HFF-Myc (cell line): Measurements from ENCODE around the gene PPIL1.
"Not testable (repeated sequence)": the region's sequence is repeated elsewhere in the genome, so short reads cannot be mapped to it uniquely, and the experiment has no call there.

Source experiments
- DNase-seq: peaks from one replicate; pipeline ENCODE4 v3.0.0-alpha.2; 2011; ENCODE audit warnings: low read depth; ENCODE audit errors: extremely low read depth
- H3K4me3 ChIP-seq: replicated peaks from 2 replicates; pipeline ENCODE4 v1.5.1; 2011; ENCODE audit warnings: low read depth, mild to moderate bottlenecking, control low read depth, low read length
- TF ChIP-seq, protein P1 (sequence below): IDR thresholded peaks from 2 replicates; pipeline ENCODE4 v1.5.1; 2012; ENCODE audit warnings: mild to moderate bottlenecking, low read depth, low read length, control low read depth; ENCODE audit errors: missing control alignments

PPIL1 gene

DNA sequence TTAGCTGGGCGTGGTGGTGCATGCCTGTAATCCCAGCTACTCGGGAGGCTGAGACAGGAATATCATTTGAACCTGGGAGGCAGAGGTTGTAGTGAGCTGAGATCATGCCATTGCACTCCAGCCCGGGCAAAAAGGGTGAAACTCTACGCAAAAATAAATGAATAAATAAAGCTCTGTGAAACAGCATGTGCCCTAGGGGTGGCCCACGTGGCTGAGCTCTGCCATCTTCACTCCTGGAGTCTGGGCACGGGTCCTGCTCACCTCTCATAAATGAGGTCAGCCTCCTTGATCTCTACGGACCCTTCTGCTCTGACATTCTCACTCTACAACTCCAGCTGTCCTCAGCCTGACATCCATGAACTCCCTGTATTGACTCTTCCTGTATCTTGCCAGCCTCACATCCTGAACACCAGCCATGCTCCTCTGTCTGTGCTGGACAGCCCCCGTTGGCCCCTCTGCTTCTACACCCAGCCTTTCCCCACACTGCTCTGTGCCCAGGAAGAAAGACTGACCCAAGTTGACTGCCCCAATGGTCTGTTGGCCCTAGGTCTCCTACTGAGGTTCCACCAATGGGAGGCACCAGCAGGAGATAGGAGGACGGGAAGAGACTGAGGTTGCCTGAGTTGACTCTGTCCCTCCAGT lies 57.3 kb downstream of the PPIL1 start:
- DNase-seq: no peak
- TF ChIP-seq, protein P1, sequence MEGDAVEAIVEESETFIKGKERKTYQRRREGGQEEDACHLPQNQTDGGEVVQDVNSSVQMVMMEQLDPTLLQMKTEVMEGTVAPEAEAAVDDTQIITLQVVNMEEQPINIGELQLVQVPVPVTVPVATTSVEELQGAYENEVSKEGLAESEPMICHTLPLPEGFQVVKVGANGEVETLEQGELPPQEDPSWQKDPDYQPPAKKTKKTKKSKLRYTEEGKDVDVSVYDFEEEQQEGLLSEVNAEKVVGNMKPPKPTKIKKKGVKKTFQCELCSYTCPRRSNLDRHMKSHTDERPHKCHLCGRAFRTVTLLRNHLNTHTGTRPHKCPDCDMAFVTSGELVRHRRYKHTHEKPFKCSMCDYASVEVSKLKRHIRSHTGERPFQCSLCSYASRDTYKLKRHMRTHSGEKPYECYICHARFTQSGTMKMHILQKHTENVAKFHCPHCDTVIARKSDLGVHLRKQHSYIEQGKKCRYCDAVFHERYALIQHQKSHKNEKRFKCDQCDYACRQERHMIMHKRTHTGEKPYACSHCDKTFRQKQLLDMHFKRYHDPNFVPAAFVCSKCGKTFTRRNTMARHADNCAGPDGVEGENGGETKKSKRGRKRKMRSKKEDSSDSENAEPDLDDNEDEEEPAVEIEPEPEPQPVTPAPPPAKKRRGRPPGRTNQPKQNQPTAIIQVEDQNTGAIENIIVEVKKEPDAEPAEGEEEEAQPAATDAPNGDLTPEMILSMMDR: no peak
- no peak overlapping the region for H3K4me3 ChIP-seq

DNA sequence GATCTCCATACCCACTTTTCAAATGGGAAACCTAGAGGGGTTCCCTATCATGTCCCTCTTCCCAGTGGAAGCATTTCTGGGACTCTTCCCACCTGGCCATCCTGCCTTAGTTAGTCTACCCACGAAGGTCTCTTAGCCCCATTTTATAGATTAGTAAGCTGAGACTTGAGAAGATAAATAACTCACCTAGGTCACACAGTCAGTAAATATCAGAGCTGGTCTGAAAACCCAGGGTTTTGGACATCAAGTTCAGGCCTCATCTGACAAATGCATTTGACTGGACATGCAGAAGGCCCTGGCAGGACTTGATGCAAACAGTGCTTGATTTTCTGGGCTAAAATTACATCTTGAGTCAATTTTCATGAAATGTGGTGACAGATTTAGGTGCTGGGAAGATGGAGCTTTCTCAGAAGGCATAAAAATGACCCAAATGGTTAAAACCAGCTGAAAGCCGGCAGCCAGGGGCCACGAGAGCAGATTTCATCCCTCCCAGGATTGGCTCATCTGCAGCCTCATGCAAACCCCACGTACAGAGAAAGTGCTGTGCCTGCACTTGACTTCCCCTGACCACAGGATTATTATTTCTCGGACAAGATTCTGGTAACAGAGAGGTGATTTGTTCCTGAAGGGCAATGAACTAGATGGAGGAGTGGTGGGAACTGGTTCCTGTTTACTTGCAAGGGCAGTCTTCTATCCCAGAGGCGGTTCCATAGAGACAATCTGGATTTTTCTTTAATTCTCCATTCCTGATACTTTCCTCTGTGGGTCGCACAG lies 58.5 kb downstream of the PPIL1 start:
- no peak overlapping the region for H3K4me3 ChIP-seq
- TF ChIP-seq, protein P1: no peak
- no peak for DNase-seq

DNA sequence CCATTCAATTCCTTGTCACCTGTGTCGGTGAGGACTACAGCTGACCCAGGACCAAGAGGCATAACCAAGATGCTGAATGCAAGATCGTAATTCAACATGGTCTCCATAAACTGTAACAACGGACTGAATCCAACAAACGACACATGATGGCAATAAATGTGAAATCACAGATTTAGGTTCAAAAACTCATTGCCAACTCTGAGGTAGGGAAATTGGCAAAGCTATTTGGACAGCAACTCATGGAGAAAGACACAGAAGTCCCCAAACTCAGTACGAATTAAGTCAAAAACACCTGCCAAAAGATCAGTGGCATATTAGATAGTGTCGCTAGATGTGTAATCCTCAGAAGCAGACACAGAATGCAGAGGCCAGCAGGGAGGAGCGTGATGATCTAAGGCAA lies 60.4 kb downstream of the PPIL1 start:
- TF ChIP-seq, protein P1: no peak
- no peak overlapping the region for H3K4me3 ChIP-seq
- no peak for DNase-seq

DNA sequence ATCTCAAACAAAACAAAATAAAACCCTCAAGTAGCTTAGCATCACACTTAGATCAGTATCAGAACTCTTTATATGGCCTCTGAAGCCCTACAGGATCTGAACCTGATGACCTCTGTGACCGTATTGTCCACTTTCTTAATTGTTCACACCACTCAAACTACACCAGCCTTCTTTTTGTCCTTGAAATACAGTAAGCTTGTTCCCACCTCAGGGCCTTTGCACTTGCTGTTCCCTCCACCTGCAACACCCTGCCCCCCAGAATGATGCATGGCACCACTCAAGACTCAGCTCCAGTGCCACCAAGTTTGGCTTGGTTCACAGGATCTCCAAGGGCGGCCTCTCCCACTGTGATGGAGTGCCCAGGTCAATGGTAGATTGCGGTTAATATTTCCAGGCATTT lies 61.1 kb downstream of the PPIL1 start:
- H3K4me3 ChIP-seq: no peak overlapping the region
- TF ChIP-seq, protein P1: no peak
- no peak for DNase-seq

DNA sequence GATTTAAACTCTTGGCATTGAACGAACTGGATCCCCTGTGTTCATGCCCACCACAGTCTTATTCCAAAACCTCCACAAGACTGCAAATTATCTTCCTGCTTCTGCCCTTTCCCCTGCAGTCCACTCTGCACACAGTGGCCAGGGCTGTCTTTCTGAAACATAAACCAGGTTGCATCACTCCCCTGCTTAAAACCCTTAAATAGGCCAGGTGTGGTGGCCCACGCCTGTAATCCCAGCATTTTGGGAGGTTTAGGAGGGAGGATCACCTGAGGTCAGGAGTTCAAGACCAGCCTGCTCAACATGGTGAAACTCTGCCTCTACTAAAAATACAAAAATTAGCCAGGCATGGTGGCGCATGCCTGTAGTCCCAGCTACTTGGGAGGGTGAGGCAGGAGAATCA lies 61.6 kb downstream of the PPIL1 start:
- H3K4me3 ChIP-seq, DNase-seq: not testable (repeated sequence)

DNA sequence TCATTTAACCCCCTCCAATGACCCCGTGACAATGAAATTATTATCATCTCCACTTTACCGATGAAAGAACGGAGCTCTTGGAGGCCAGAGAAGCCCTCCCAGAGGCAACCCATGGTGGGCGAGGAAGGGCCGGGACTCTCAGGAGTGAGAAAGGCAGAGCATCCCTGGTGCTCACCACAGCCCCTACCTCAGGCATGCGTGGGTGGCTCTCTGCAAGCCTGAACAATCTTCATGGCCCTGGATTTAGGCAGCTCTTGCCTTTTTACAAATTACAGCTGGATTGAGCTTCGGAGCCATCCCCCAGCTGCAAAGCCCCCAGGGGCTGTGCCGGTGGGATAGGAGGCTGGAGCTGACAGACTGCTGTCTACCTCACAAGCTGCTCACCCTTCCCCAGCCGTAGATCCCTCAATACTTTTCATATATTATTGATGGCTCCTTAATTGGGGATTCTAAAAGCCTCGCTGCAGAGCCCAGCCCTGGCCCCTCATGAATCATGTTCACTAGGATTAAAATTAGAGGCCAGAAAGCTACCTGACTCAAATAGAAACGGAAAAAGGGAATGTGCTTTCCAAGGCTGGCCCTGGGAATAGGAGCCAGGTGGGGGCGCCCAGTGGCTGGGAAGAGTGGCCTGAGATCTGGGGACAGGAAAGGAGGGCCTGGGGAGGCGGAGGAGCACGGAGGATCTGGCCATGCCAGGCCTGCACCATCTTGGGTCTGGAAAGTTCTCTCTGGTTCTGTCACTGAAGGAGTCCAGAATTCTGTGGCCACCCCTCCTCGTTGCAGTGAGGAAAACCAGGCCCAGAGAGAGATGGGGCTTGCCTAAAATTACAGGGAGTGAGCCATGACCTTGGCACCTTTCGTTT lies 64.4 kb downstream of the PPIL1 start:
- DNase-seq: no peak
- no peak overlapping the region for H3K4me3 ChIP-seq
- TF ChIP-seq, protein P1: no peak

DNA sequence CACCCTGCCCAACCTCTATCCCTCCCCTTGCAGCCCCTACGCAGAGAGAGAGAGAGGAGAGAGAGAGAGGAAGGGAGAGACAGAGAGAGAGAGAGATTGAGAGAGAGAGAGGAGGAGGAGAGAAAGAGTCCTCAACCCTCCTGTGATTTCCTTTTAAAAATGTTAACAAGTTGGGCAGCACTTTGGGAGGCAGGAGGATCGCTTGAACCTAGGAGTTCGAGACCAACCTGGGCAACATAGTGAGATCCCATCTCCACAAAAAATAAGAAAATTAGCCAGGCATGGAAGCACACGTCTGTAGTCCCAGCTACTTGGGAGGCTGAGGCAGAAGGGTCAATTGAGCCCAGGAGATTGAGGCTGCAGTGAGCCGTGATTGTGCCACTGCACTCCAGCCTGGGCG lies 65.4 kb downstream of the PPIL1 start:
- TF ChIP-seq, protein P1: no peak
- DNase-seq: no peak
- H3K4me3 ChIP-seq: no peak overlapping the region
